ENCODE measurements around the gene TTLL11. TPM values are rescaled to one million over a fixed set of nuclear protein-coding genes. Genes with fewer than 3 reads are reported as not detected.

The TTLL11 gene
- total and polyA plus RNA-seq, 5 donors from 2014 or later = 2.0 to 6.1 (median 3.5) TPM

DNA sequence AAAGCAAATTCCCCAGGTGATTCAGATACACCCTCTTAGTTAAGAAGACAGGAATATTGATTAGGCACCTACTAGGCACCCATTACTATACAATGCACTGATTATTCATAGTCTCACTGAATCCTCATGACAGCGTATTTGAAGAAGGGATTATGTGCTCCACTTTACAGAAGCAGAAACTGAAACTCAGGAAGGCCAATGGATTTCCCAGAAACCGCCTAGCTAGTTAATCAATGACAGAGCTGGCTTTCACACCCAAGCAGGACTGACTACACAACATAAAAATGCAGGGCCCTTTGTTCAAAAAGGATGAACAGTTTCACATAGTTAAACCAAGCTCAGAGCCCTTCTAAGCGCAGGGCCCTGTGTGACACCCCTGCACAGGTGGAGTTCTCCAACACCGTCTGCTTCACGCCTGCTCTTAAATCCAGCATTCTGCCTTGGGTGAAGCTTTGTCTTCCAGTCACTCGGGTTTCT is 117.3 kb downstream of the TTLL11 start:
- Mint-ChIP-seq H3K27ac (no peak overlapping the region), H3K4me3 (no peak overlapping the region), H3K27me3 (no peaks in the 10 kb centered on the region), H3K9me3 (peaks cover 1 to 3% (median 3%) of the 10 kb centered on the region in 7 donors), H3K36me3 (peaks cover 2% of the 10 kb centered on the region), H3K4me1 (no peaks in the 10 kb centered on the region)
- DNase-seq = no peak
- no peak overlapping the region for H3K4me3 ChIP-seq (ENCODE audit: low read depth, low read length)
- H3K27ac ChIP-seq (ENCODE audit: insufficient read depth, low read length, poor library complexity, severe bottlenecking) = no peak overlapping the region
- no peaks in the 10 kb centered on the region for H3K9me3 ChIP-seq (ENCODE audit: control insufficient read depth in 2 of 2, low read length in 2 of 2)
- no peaks in the 10 kb centered on the region for H3K36me3 ChIP-seq (ENCODE audit: control insufficient read depth, insufficient read depth, low read length)
- ATAC-seq (ENCODE audit: low read depth in 2 of 2) = no peak
- no peaks in the 10 kb centered on the region for H3K27me3 ChIP-seq (ENCODE audit: control insufficient read depth, insufficient read depth, low read length)
- no peaks in the 10 kb centered on the region for H3K4me1 ChIP-seq (ENCODE audit: control insufficient read depth, insufficient read depth, low read length, poor library complexity, severe bottlenecking)

DNA sequence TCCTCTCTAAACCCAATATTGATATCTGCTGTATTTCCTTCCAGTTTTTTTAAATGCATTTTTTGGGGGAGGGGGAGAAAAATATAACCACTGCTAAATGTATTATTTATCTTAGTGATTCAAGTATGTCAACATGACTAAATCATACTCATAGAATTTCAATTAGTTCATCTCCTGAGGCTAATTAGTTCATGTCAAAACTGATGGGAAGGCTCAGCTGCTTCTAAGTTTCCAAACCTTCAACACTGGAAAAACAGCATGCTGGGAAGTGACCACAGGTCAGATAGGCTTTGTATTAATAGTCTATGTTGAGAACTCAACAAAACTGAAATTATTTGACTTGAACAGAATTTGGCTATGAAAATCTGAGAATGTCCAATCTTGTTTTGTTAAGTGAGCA is 118.7 kb downstream of the TTLL11 start:
- H3K27me3 Mint-ChIP-seq = peaks cover 4% of the 10 kb centered on the region
- no peak overlapping the region for H3K27ac Mint-ChIP-seq
- no peaks in the 10 kb centered on the region for H3K4me1 ChIP-seq (ENCODE audit: control insufficient read depth, insufficient read depth, low read length, poor library complexity, severe bottlenecking)
- no peaks in the 10 kb centered on the region for H3K36me3 ChIP-seq (ENCODE audit: control insufficient read depth, insufficient read depth, low read length)
- peaks cover 0 to 2% (median 0%) of the 10 kb centered on the region in 4 donors for H3K4me1 Mint-ChIP-seq
- no peak overlapping the region for H3K4me3 ChIP-seq (ENCODE audit: low read depth, low read length)
- ATAC-seq (ENCODE audit: low read depth in 2 of 2) (no peak), DNase-seq (no peak)
- no peaks in the 10 kb centered on the region for H3K27me3 ChIP-seq (ENCODE audit: control insufficient read depth, insufficient read depth, low read length)
- no peaks in the 10 kb centered on the region for H3K9me3 ChIP-seq (ENCODE audit: control insufficient read depth in 2 of 2, low read length in 2 of 2)
- H3K36me3 Mint-ChIP-seq = no peaks in the 10 kb centered on the region
- no peak overlapping the region for H3K4me3 Mint-ChIP-seq
- H3K9me3 Mint-ChIP-seq = peaks cover 0 to 3% (median 0%) of the 10 kb centered on the region in 7 donors
- H3K27ac ChIP-seq (ENCODE audit: insufficient read depth, low read length, poor library complexity, severe bottlenecking) = no peak overlapping the region

DNA sequence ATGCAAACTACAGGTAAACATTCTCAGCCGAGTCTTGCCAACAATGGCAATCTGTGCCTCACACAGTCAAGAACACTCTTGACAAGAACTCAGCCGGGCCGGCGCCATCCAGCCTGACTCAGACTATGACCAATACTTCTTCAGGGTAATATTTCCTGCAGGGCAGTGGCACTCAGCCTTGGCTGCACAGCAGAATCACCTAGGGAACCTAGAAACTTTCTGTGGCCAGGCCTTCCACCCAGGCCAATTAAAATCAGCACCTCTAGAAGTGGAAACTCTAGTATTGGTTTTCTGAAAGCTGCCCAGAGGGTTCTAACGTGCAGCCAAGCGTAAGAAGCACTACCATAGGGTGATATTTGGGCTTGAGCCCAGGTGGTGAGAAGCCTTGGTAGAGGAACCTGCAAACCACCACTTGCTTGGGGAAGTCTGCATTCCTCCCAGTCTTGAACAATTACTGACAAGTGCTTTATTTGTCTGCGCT is 120.6 kb downstream of the TTLL11 start:
- Histone ChIP-seq H3K4me1 (ENCODE audit: control insufficient read depth, insufficient read depth, low read length, poor library complexity, severe bottlenecking) (no peaks in the 10 kb centered on the region), H3K4me3 (ENCODE audit: low read depth, low read length) (no peak overlapping the region), H3K27me3 (ENCODE audit: control insufficient read depth, insufficient read depth, low read length) (no peaks in the 10 kb centered on the region), H3K27ac (ENCODE audit: insufficient read depth, low read length, poor library complexity, severe bottlenecking) (no peak overlapping the region), H3K9me3 (ENCODE audit: control insufficient read depth in 2 of 2, low read length in 2 of 2) (no peaks in the 10 kb centered on the region), H3K36me3 (ENCODE audit: control insufficient read depth, insufficient read depth, low read length) (no peaks in the 10 kb centered on the region)
- Mint-ChIP-seq H3K27me3 (peaks cover 4% of the 10 kb centered on the region), H3K27ac (no peak overlapping the region), H3K4me1 (peaks cover 0 to 2% (median 0%) of the 10 kb centered on the region in 4 donors), H3K9me3 (peaks cover 0 to 3% (median 0%) of the 10 kb centered on the region in 7 donors), H3K4me3 (no peak overlapping the region), H3K36me3 (no peaks in the 10 kb centered on the region)
- DNase-seq = no peak
- ATAC-seq (ENCODE audit: low read depth in 2 of 2) = no peak

DNA sequence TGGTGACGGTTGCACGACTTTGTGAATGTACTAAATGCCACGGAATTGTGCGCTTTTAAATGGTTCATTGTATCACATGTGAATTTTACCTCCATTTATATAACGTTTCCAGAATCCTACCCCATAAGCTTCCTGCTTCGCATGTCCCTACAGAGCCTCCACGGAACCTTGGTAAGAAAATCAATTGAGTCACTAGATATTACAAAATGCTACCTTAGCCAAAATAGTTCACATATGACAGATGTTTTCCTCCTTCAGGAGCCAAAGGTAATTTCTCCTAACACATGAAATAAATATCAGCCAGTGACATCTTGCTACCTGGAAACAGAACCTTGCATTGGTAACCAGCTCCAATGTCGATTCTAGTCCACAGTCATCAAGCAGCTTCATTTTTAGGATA is 125.1 kb downstream of the TTLL11 start:
- no peaks in the 10 kb centered on the region for H3K4me1 ChIP-seq (ENCODE audit: control insufficient read depth, insufficient read depth, low read length, poor library complexity, severe bottlenecking)
- Mint-ChIP-seq H3K9me3 (peaks cover 0 to 3% (median 0%) of the 10 kb centered on the region in 7 donors), H3K36me3 (no peaks in the 10 kb centered on the region), H3K27me3 (peaks cover 4% of the 10 kb centered on the region), H3K4me1 (peaks cover 0 to 2% (median 0%) of the 10 kb centered on the region in 4 donors), H3K4me3 (no peak overlapping the region), H3K27ac (no peak overlapping the region)
- H3K4me3 ChIP-seq (ENCODE audit: low read depth, low read length) = no peak overlapping the region
- H3K9me3 ChIP-seq (ENCODE audit: control insufficient read depth in 2 of 2, low read length in 2 of 2) = no peaks in the 10 kb centered on the region
- H3K27ac ChIP-seq (ENCODE audit: insufficient read depth, low read length, poor library complexity, severe bottlenecking) = no peak overlapping the region
- ATAC-seq (ENCODE audit: low read depth in 2 of 2) (no peak), DNase-seq (no peak)
- no peaks in the 10 kb centered on the region for H3K36me3 ChIP-seq (ENCODE audit: control insufficient read depth, insufficient read depth, low read length)
- no peaks in the 10 kb centered on the region for H3K27me3 ChIP-seq (ENCODE audit: control insufficient read depth, insufficient read depth, low read length)

DNA sequence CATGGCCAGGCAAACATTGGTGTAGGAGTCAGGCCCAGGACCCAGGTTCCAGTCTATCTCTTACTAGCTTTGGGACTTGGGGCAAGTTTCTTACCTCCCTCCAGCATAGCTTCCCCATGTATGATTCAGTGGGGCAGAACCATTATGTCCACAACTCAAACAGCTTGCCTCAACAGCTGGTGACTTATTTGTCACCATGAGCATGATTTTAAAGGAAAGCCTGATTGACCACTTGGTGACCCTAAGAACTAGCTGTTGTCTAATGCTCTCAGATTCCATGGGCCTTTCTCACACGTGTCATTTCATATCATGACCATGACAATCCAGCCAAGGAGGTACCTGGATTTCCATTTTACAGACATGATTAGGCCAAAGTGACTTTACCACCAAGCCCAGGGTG is 126.4 kb downstream of the TTLL11 start:
- H3K27ac Mint-ChIP-seq = no peak overlapping the region
- H3K4me3 ChIP-seq (ENCODE audit: low read depth, low read length) = no peak overlapping the region
- ATAC-seq (ENCODE audit: low read depth in 2 of 2) (no peak), DNase-seq (no peak)
- peaks cover 0 to 3% (median 0%) of the 10 kb centered on the region in 7 donors for H3K9me3 Mint-ChIP-seq
- peaks cover 0 to 2% (median 0%) of the 10 kb centered on the region in 4 donors for H3K4me1 Mint-ChIP-seq
- H3K36me3 ChIP-seq (ENCODE audit: control insufficient read depth, insufficient read depth, low read length) = no peaks in the 10 kb centered on the region
- no peaks in the 10 kb centered on the region for H3K36me3 Mint-ChIP-seq
- peaks cover 4% of the 10 kb centered on the region for H3K27me3 Mint-ChIP-seq
- no peaks in the 10 kb centered on the region for H3K9me3 ChIP-seq (ENCODE audit: control insufficient read depth in 2 of 2, low read length in 2 of 2)
- no peaks in the 10 kb centered on the region for H3K4me1 ChIP-seq (ENCODE audit: control insufficient read depth, insufficient read depth, low read length, poor library complexity, severe bottlenecking)
- no peaks in the 10 kb centered on the region for H3K27me3 ChIP-seq (ENCODE audit: control insufficient read depth, insufficient read depth, low read length)
- no peak overlapping the region for H3K27ac ChIP-seq (ENCODE audit: insufficient read depth, low read length, poor library complexity, severe bottlenecking)
- no peak overlapping the region for H3K4me3 Mint-ChIP-seq

DNA sequence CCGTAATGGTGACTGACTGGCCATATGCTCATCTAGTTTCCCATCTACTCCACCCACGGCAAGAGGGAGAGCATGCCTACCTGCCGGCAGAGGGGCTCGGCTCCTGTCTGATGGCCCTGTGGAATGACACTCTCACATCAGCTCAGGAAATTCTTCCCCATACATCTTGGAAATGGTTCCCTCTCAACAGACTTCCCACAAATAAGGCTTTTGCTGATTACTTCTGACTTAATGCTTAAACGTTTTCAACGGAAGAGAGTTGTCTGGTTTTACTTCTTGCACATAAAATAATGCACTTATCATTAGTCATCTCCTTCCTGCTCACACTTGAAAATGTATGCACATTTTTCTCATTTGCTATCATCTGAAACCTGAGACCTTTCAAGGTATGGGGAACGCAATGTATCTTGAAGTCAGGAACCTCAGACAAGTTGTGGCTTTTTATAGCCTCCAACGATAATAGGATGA is 129.5 kb downstream of the TTLL11 start:
- H3K27me3 ChIP-seq (ENCODE audit: control insufficient read depth, insufficient read depth, low read length) = no peaks in the 10 kb centered on the region
- H3K4me1 ChIP-seq (ENCODE audit: control insufficient read depth, insufficient read depth, low read length, poor library complexity, severe bottlenecking) = no peaks in the 10 kb centered on the region
- H3K9me3 ChIP-seq (ENCODE audit: control insufficient read depth in 2 of 2, low read length in 2 of 2) = no peaks in the 10 kb centered on the region
- H3K27ac Mint-ChIP-seq = no peak overlapping the region
- DNase-seq (peak in 1 of 3 donors; percentile 4), ATAC-seq (ENCODE audit: low read depth in 2 of 2) (no peak)
- H3K9me3 Mint-ChIP-seq = no peaks in the 10 kb centered on the region
- no peak overlapping the region for H3K27ac ChIP-seq (ENCODE audit: insufficient read depth, low read length, poor library complexity, severe bottlenecking)
- peaks cover 5% of the 10 kb centered on the region for H3K36me3 Mint-ChIP-seq
- H3K36me3 ChIP-seq (ENCODE audit: control insufficient read depth, insufficient read depth, low read length) = no peaks in the 10 kb centered on the region
- no peak overlapping the region for H3K4me3 Mint-ChIP-seq
- H3K4me1 Mint-ChIP-seq = no peaks in the 10 kb centered on the region
- peaks cover 5% of the 10 kb centered on the region for H3K27me3 Mint-ChIP-seq
- no peak overlapping the region for H3K4me3 ChIP-seq (ENCODE audit: low read depth, low read length)

DNA sequence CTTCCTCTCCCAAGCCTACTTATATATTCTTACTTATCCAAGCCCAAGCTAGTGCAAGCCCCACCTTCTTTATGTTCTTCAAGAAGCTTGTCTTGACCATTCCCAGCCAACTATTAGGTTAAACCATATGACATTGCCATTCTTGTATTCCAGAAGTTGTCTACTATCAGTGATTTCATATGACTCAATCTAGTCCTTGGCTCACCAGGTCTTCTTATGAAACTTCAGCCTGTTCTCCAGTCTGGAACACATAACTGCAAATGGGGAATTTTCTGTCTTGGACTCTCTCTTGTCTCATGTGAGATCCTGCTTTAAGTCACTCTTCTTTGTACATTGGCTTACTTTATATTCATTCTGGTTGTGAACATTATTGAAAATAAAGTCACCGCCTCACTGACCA is 130.7 kb downstream of the TTLL11 start:
- Mint-ChIP-seq H3K9me3 (no peaks in the 10 kb centered on the region), H3K27ac (no peak overlapping the region), H3K4me3 (no peak overlapping the region), H3K27me3 (peaks cover 5% of the 10 kb centered on the region), H3K36me3 (peaks cover 5% of the 10 kb centered on the region), H3K4me1 (no peaks in the 10 kb centered on the region)
- Histone ChIP-seq H3K36me3 (ENCODE audit: control insufficient read depth, insufficient read depth, low read length) (no peaks in the 10 kb centered on the region), H3K27me3 (ENCODE audit: control insufficient read depth, insufficient read depth, low read length) (no peaks in the 10 kb centered on the region), H3K27ac (ENCODE audit: insufficient read depth, low read length, poor library complexity, severe bottlenecking) (no peak overlapping the region), H3K9me3 (ENCODE audit: control insufficient read depth in 2 of 2, low read length in 2 of 2) (no peaks in the 10 kb centered on the region), H3K4me1 (ENCODE audit: control insufficient read depth, insufficient read depth, low read length, poor library complexity, severe bottlenecking) (no peaks in the 10 kb centered on the region), H3K4me3 (ENCODE audit: low read depth, low read length) (no peak overlapping the region)
- no peak for DNase-seq
- no peak for ATAC-seq (ENCODE audit: low read depth in 2 of 2)

DNA sequence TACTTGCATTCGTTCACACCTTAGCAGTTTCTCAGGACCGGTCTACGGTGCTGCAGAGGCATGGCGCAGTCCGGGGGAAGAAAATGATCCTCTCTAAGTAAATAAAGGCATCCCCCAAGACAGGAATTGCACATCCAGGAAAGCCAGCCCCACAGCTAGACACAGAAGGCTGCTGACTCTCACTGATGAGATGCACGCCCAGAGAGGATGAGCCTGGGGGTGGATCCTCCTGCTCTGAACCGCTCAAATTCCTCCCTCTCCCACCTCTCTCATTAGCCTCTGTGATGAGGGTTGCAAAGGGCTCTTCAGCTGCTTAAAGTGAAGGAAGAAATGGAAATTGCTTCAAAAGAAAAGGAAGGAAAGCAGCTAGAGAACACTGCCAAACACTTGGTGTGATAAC is 132.4 kb downstream of the TTLL11 start:
- H3K36me3 Mint-ChIP-seq = peaks cover 5% of the 10 kb centered on the region
- no peak for ATAC-seq (ENCODE audit: low read depth in 2 of 2)
- no peaks in the 10 kb centered on the region for H3K4me1 Mint-ChIP-seq
- Histone ChIP-seq H3K27ac (ENCODE audit: insufficient read depth, low read length, poor library complexity, severe bottlenecking) (no peak overlapping the region), H3K9me3 (ENCODE audit: control insufficient read depth in 2 of 2, low read length in 2 of 2) (no peaks in the 10 kb centered on the region), H3K27me3 (ENCODE audit: control insufficient read depth, insufficient read depth, low read length) (no peaks in the 10 kb centered on the region), H3K36me3 (ENCODE audit: control insufficient read depth, insufficient read depth, low read length) (no peaks in the 10 kb centered on the region), H3K4me3 (ENCODE audit: low read depth, low read length) (no peak overlapping the region), H3K4me1 (ENCODE audit: control insufficient read depth, insufficient read depth, low read length, poor library complexity, severe bottlenecking) (no peaks in the 10 kb centered on the region)
- DNase-seq = no peak
- H3K27me3 Mint-ChIP-seq = peaks cover 5% of the 10 kb centered on the region
- H3K27ac Mint-ChIP-seq = no peak overlapping the region
- no peak overlapping the region for H3K4me3 Mint-ChIP-seq
- H3K9me3 Mint-ChIP-seq = no peaks in the 10 kb centered on the region

Measured in CD4-positive, CD25-positive, alpha-beta regulatory T cell (primary cell).